Measurements from ENCODE around the gene CATSPER3. TPM values are rescaled to one million over a fixed set of nuclear protein-coding genes. Genes with fewer than 3 reads are reported as not detected.

The CATSPER3 gene
- total RNA-seq, 2 donors from 2014 or later, result 0.82 to 0.85 TPM

DNA sequence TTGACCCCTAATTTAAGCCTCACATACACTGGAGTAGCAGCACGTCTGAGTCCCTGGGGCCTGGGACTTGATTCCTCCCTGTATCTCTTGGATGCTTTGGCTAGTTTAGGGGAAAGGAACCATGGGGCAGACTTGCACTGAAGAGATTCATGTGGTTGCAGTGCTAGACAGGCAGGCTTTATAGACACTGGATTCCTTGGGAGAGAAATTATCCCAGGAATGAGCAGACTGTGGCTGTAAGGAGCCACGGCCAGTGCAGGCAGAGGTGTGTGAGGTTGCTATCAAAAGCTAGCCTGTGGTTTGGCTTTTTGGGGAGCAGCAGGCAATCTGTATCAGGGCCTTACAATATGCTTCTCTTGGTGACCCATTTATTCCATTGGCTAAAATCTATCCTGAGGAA, 86.8 kb downstream of the CATSPER3 start:
- Histone ChIP-seq H3K9me3 (no peaks in the 10 kb centered on the region), H3K27me3 (peaks cover 11% of the 10 kb centered on the region), H3K4me3 (no peak overlapping the region), H3K4me1 (no peaks in the 10 kb centered on the region), H3K27ac (no peak overlapping the region), H3K9ac (ENCODE audit: low read depth in 2 of 2, low read length in 2 of 2) (no peak overlapping the region), H3K36me3 (no peaks in the 10 kb centered on the region)
- TF ChIP-seq, protein P1, sequence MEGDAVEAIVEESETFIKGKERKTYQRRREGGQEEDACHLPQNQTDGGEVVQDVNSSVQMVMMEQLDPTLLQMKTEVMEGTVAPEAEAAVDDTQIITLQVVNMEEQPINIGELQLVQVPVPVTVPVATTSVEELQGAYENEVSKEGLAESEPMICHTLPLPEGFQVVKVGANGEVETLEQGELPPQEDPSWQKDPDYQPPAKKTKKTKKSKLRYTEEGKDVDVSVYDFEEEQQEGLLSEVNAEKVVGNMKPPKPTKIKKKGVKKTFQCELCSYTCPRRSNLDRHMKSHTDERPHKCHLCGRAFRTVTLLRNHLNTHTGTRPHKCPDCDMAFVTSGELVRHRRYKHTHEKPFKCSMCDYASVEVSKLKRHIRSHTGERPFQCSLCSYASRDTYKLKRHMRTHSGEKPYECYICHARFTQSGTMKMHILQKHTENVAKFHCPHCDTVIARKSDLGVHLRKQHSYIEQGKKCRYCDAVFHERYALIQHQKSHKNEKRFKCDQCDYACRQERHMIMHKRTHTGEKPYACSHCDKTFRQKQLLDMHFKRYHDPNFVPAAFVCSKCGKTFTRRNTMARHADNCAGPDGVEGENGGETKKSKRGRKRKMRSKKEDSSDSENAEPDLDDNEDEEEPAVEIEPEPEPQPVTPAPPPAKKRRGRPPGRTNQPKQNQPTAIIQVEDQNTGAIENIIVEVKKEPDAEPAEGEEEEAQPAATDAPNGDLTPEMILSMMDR (IDR thresholded peaks at IDR 0.05), result no peak
- intact Hi-C loops (cut with DNase I), result no loop called here
- no peak for DNase-seq

DNA sequence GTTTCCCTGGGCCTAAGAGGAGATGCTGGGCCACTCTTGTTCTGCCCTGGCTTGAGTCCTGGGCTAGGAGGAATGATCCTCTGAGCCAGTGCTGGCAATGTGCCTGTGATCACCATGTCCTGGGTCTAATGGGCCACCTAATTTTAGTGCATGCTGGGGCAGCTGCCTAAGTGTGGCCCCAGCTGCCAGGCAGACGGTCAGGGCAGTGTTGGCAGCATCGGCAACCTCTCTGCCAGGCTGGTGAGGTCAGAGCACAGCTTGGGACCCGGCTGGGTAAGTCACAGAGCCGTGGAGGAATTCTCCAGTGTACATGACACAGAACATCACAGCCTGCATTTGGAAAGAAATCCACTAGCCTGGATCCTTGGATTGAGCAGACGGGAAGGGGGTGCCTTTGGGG, 87.7 kb downstream of the CATSPER3 start:
- intact Hi-C loops (cut with DNase I), result no loop called here
- no peak overlapping the region for H3K4me3 ChIP-seq
- H3K27me3 ChIP-seq, result peaks cover 11% of the 10 kb centered on the region
- TF ChIP-seq, protein P1 (IDR thresholded peaks at IDR 0.05), result no peak
- H3K9me3 ChIP-seq, result no peaks in the 10 kb centered on the region
- H3K36me3 ChIP-seq, result no peaks in the 10 kb centered on the region
- no peak overlapping the region for H3K27ac ChIP-seq
- no peak for DNase-seq
- H3K4me1 ChIP-seq, result no peaks in the 10 kb centered on the region
- H3K9ac ChIP-seq (ENCODE audit: low read depth in 2 of 2, low read length in 2 of 2), result no peak overlapping the region

DNA sequence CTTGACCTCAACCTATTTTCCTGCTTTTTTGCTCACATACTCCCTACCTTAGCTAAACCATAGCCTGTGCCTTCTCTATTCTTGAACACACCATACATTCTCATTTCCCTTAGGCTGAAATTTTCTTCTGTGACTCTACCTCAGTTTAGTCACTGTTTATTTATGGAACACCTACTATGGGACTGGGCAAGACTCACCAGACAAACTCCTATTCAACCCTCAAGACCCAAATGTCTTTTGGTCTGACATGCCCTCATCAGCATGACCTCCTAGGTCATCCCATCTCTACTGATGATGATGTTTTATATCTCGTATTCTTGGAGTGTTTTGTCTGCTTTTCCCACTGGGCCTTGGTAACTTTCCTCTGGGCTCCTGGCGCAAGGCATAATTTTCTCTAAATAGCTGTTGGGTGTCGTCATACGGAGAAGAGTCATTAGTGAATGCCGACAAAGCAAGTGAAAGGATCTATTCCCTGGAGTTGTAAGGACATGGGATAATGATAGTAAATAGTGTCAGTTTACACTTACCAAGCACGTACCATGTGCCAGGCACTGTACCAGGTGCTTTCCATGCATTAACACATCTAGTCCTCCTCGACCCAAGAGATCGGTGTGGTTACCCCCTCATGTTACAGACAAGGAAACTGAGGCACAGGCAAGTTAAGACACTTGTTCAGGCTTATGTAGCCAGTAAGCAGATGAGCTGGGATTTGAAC, 88.8 kb downstream of the CATSPER3 start:
- intact Hi-C loops (cut with DNase I), result no loop called here
- Histone ChIP-seq H3K9me3 (no peaks in the 10 kb centered on the region), H3K4me3 (no peak overlapping the region), H3K27me3 (peaks cover 5% of the 10 kb centered on the region), H3K36me3 (no peaks in the 10 kb centered on the region), H3K9ac (ENCODE audit: low read depth in 2 of 2, low read length in 2 of 2) (no peak overlapping the region), H3K27ac (no peak overlapping the region), H3K4me1 (no peaks in the 10 kb centered on the region)
- no peak for DNase-seq
- TF ChIP-seq, protein P1 (IDR thresholded peaks at IDR 0.05), result no peak

DNA sequence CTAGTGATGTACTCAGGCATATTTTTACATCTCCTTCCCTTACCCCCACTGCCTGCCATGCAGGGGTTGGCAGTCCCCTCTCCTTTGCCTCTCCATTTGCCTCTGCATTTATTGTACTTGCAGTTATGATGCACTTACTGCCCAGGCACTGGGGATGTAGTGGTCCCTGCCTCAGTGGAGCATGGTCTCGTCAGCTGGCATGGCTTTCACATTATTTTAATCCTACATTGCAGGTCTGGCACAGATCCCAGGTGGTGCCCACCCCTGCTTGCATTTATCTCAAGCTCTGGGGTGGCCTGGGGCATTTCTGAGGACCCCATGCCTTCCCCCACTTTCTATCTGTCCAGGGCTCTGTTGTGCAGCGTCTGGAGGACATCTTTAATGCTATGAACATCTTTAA, 89.5 kb downstream of the CATSPER3 start:
- no peak overlapping the region for H3K27ac ChIP-seq
- TF ChIP-seq, protein P1 (IDR thresholded peaks at IDR 0.05), result no peak
- intact Hi-C loops (cut with DNase I), result no loop called here
- DNase-seq, result no peak
- no peak overlapping the region for H3K9ac ChIP-seq (ENCODE audit: low read depth in 2 of 2, low read length in 2 of 2)
- H3K27me3 ChIP-seq, result no peaks in the 10 kb centered on the region
- no peaks in the 10 kb centered on the region for H3K36me3 ChIP-seq
- no peaks in the 10 kb centered on the region for H3K4me1 ChIP-seq
- H3K4me3 ChIP-seq, result no peak overlapping the region
- H3K9me3 ChIP-seq, result no peaks in the 10 kb centered on the region

DNA sequence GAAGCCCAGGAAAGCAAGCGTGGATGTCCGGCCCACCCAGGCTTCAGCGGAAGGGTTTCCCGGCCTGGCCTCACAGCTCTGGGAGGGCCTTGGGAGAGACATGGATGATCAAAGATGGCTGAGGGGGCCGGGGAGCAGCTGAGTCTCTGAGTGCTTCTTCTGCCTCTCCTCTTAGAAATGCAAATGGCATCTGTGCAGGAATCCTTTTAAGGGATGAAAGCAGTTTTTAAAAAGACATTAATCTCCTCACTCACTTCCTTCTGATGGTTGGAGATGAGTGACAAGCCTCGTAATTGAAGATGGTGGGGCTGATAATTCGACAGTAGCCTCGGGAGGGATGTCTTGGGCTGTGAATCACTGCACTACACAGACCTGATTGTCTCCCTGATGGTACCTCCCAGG, 90.6 kb downstream of the CATSPER3 start:
- H3K27me3 ChIP-seq, result no peaks in the 10 kb centered on the region
- intact Hi-C loops (cut with DNase I), result no loop called here

More for the DNA sequence above, 90.6 kb downstream of the CATSPER3 start:
- no peak for DNase-seq
- no peaks in the 10 kb centered on the region for H3K36me3 ChIP-seq
- H3K9ac ChIP-seq (ENCODE audit: low read depth in 2 of 2, low read length in 2 of 2), result no peak overlapping the region
- H3K27ac ChIP-seq, result no peak overlapping the region
- no peak overlapping the region for H3K4me3 ChIP-seq
- no peaks in the 10 kb centered on the region for H3K9me3 ChIP-seq
- TF ChIP-seq, protein P1 (IDR thresholded peaks at IDR 0.05), result no peak
- H3K4me1 ChIP-seq, result no peaks in the 10 kb centered on the region

Data from colonic mucosa (tissue), 4 donors.